Activated naive CD4-positive, alpha-beta T cell treated with anti-CD3 and anti-CD28 coated beads, Interleukin-2, amount 50 U/mL, for 72 hours (primary cell): Measurements from ENCODE around the gene L3MBTL4. TPM values are rescaled to one million over a fixed set of nuclear protein-coding genes. Genes with fewer than 3 reads are reported as not detected.

Experiments used
- ATAC-seq, 2 donors: fragments of 150-1000 bp; cut with Tn5 transposase; 2 replicates each; pipeline ENCODE4 v1.10.0; 2021; ENCODE audit warnings: mild to moderate bottlenecking in 2 of 2, moderate library complexity in 2 of 2
- DNase-seq, 2 donors: peaks; one replicate each; pipeline ENCODE4 v3.0.0; 2021 to 2022; ENCODE audit warnings: low spot score in 2 of 2
- H3K27ac Mint-ChIP-seq, 2 donors: one replicate each; pipeline ENCODE4 v1.8.0; 2022; ENCODE audit warnings: mild to moderate bottlenecking in 2 of 2, mixed read lengths in 2 of 2
- H3K36me3 Mint-ChIP-seq, 2 donors: one replicate each; pipeline ENCODE4 v1.8.0; 2022; ENCODE audit warnings: mixed read lengths in 2 of 2
- H3K9me3 Mint-ChIP-seq, 2 donors: one replicate each; pipeline ENCODE4 v1.8.0; 2022; ENCODE audit warnings: mixed read lengths in 2 of 2
- total RNA-seq, 2 donors: library from RNA; stranded (reverse); gene quantifications; one replicate each; pipeline ENCODE4 v1.2.3, GENCODE V29; 2022

Gene L3MBTL4
- total RNA-seq, 2 donors from 2014 or later = 0.10 to 0.55 TPM

GRCh38 chr18:6341709-6342108 is 73.0 kb downstream of the L3MBTL4 start:
- ATAC-seq = no peak
- H3K9me3 Mint-ChIP-seq = peaks cover 4 to 27% of the 10 kb centered on the region in 2 donors

GRCh38 chr18:6341303-6341702 is 73.4 kb downstream of the L3MBTL4 start:
- Mint-ChIP-seq H3K36me3 (peaks cover 0 to 27% of the 10 kb centered on the region in 2 donors), H3K27ac (no peak overlapping the region), H3K9me3 (peaks cover 4 to 27% of the 10 kb centered on the region in 2 donors)
- ATAC-seq (no peak), DNase-seq (no peak)

More at GRCh38 chr18:6341709-6342108, 73.0 kb downstream of the L3MBTL4 start:
- Mint-ChIP-seq H3K27ac (no peak overlapping the region), H3K36me3 (peaks cover 0 to 27% of the 10 kb centered on the region in 2 donors)
- no peak for DNase-seq

GRCh38 chr18:6340121-6340520 is 74.6 kb downstream of the L3MBTL4 start:
- no peak for ATAC-seq
- Mint-ChIP-seq H3K27ac (no peak overlapping the region), H3K9me3 (peaks cover 4 to 33% of the 10 kb centered on the region in 2 donors), H3K36me3 (peaks cover 0 to 27% of the 10 kb centered on the region in 2 donors)
- no peak for DNase-seq

- no peak overlapping the region for H3K27ac Mint-ChIP-seq
- H3K36me3 Mint-ChIP-seq = peaks cover 0 to 18% of the 10 kb centered on the region in 2 donors
- DNase-seq = no peak
- peaks cover 6 to 25% of the 10 kb centered on the region in 2 donors for H3K9me3 Mint-ChIP-seq
- ATAC-seq = no peak
Measured at GRCh38 chr18:6336239-6336638, 78.5 kb downstream of the L3MBTL4 start.

GRCh38 chr18:6333981-6334380 is 80.7 kb downstream of the L3MBTL4 start:
- peaks cover 0 to 6% of the 10 kb centered on the region in 2 donors for H3K36me3 Mint-ChIP-seq

GRCh38 chr18:6331872-6332271 is 82.8 kb downstream of the L3MBTL4 start:
- ATAC-seq (no peak), DNase-seq (no peak)
- no peak overlapping the region for H3K27ac Mint-ChIP-seq
- H3K9me3 Mint-ChIP-seq = peaks cover 6 to 19% of the 10 kb centered on the region in 2 donors
- peaks cover 0 to 6% of the 10 kb centered on the region in 2 donors for H3K36me3 Mint-ChIP-seq

More at GRCh38 chr18:6333981-6334380, 80.7 kb downstream of the L3MBTL4 start:
- ATAC-seq = no peak
- DNase-seq = no peak
- no peak overlapping the region for H3K27ac Mint-ChIP-seq
- peaks cover 6 to 19% of the 10 kb centered on the region in 2 donors for H3K9me3 Mint-ChIP-seq

- H3K36me3 Mint-ChIP-seq = peaks cover 0 to 6% of the 10 kb centered on the region in 2 donors
- ATAC-seq = no peak
- no peak overlapping the region for H3K27ac Mint-ChIP-seq
- H3K9me3 Mint-ChIP-seq = peaks cover 6 to 18% of the 10 kb centered on the region in 2 donors
- DNase-seq = no peak
Measured at GRCh38 chr18:6330786-6331185, 83.9 kb downstream of the L3MBTL4 start.

- ATAC-seq = no peak
- no peak for DNase-seq
- peaks cover under 1 to 10% of the 10 kb centered on the region in 2 donors for H3K9me3 Mint-ChIP-seq
- no peak overlapping the region for H3K27ac Mint-ChIP-seq
- peaks cover 0 to 1% of the 10 kb centered on the region in 2 donors for H3K36me3 Mint-ChIP-seq
Measured at GRCh38 chr18:6328621-6329010, 86.1 kb downstream of the L3MBTL4 start.

GRCh38 chr18:6327895-6328620 is 86.7 kb downstream of the L3MBTL4 start:
- ATAC-seq (no peak), DNase-seq (no peak)
- Mint-ChIP-seq H3K27ac (no peak overlapping the region), H3K9me3 (peaks cover 6 to 16% of the 10 kb centered on the region in 2 donors), H3K36me3 (peaks cover 0 to 7% of the 10 kb centered on the region in 2 donors)

- DNase-seq = no peak
- H3K36me3 Mint-ChIP-seq = peaks cover 0 to 9% of the 10 kb centered on the region in 2 donors
- H3K9me3 Mint-ChIP-seq = peaks cover 9 to 22% of the 10 kb centered on the region in 2 donors
- H3K27ac Mint-ChIP-seq = no peak overlapping the region
- no peak for ATAC-seq
Measured at GRCh38 chr18:6327485-6327884, 87.2 kb downstream of the L3MBTL4 start.

- Mint-ChIP-seq H3K27ac (no peak overlapping the region), H3K9me3 (peaks cover 14 to 27% of the 10 kb centered on the region in 2 donors), H3K36me3 (peaks cover 0 to 11% of the 10 kb centered on the region in 2 donors)
- DNase-seq = no peak
- no peak for ATAC-seq
Measured at GRCh38 chr18:6326566-6326965, 88.1 kb downstream of the L3MBTL4 start.

- no peak for DNase-seq
- ATAC-seq = no peak
- H3K9me3 Mint-ChIP-seq = peaks cover 30 to 36% of the 10 kb centered on the region in 2 donors
- peaks cover 0 to 13% of the 10 kb centered on the region in 2 donors for H3K36me3 Mint-ChIP-seq
- H3K27ac Mint-ChIP-seq = no peak overlapping the region
Measured at GRCh38 chr18:6323319-6323889, 91.3 kb downstream of the L3MBTL4 start.

GRCh38 chr18:6315517-6316331 is 99.0 kb downstream of the L3MBTL4 start:
- no peak for ATAC-seq
- no peak for DNase-seq
- Mint-ChIP-seq H3K27ac (no peak overlapping the region), H3K36me3 (no peaks in the 10 kb centered on the region), H3K9me3 (peaks cover 16 to 24% of the 10 kb centered on the region in 2 donors)

- DNase-seq (no peak), ATAC-seq (no peak)
- Mint-ChIP-seq H3K27ac (no peak overlapping the region), H3K36me3 (no peaks in the 10 kb centered on the region), H3K9me3 (peaks cover 12 to 13% of the 10 kb centered on the region in 2 donors)
Measured at GRCh38 chr18:6313415-6313814, 101.3 kb downstream of the L3MBTL4 start.

GRCh38 chr18:6311456-6312215 is 103.1 kb downstream of the L3MBTL4 start:
- ATAC-seq (no peak), DNase-seq (no peak)
- peaks cover 4 to 8% of the 10 kb centered on the region in 2 donors for H3K9me3 Mint-ChIP-seq
- no peaks in the 10 kb centered on the region for H3K36me3 Mint-ChIP-seq
- H3K27ac Mint-ChIP-seq = no peak overlapping the region

- no peak for DNase-seq
- no peak for ATAC-seq
- Mint-ChIP-seq H3K27ac (no peak overlapping the region), H3K36me3 (no peaks in the 10 kb centered on the region), H3K9me3 (peaks cover 4 to 8% of the 10 kb centered on the region in 2 donors)
Measured at GRCh38 chr18:6310714-6311113, 104.0 kb downstream of the L3MBTL4 start.
